ENCODE data around the gene CNTFR. TPM values are rescaled to one million over a fixed set of nuclear protein-coding genes. Genes with fewer than 3 reads are reported as not detected.

CNTFR gene
- total RNA-seq, 2 donors from 2014 or later = 0.34 TPM; not detected in 1

Other genes with a start within 250 kb of the CNTFR start
- gene MYORG, start 212.8 kb downstream of the CNTFR start, total RNA-seq = 1 to 10 TPM; 2.2 to 4.6 TPM
- gene FAM219A, start 131.2 kb downstream of the CNTFR start, total RNA-seq = 10 to 100 TPM in 1 of 2 donors, 1 to 10 TPM in 1; 9.8 to 15.0 TPM
- gene DNAI1, start 130.9 kb downstream of the CNTFR start, total RNA-seq = under 1 TPM in 1 of 2 donors, not detected in 1; 0.61 TPM
- gene ENHO, start 66.7 kb downstream of the CNTFR start, total RNA-seq = under 1 TPM in 1 of 2 donors, not detected in 1; 0.31 TPM
- 10 to 100 TPM; 19.1 to 36.2 TPM for gene RPP25L, start 22.4 kb upstream of the CNTFR start, total RNA-seq
- 100 to 1,000 TPM in 1 of 2 donors, 10 to 100 TPM in 1; 81.0 to 123 TPM for gene DCTN3, start 30.8 kb upstream of the CNTFR start, total RNA-seq
- 1 to 10 TPM in 1 of 2 donors, not detected in 1; 1.6 TPM for gene ARID3C, start 39.3 kb upstream of the CNTFR start, total RNA-seq
- 10 to 100 TPM; 41.9 to 63.6 TPM for gene SIGMAR1, start 48.1 kb upstream of the CNTFR start, total RNA-seq
- gene GALT, start 57.0 kb upstream of the CNTFR start, total RNA-seq = 100 to 1,000 TPM in 1 of 2 donors, 10 to 100 TPM in 1; 63.5 to 104 TPM
- 10 to 100 TPM; 41.8 to 44.2 TPM for gene IL11RA, start 62.5 kb upstream of the CNTFR start, total RNA-seq
- under 1 TPM in 1 of 2 donors, not detected in 1; 0.64 TPM for gene CCL27, start 72.9 kb upstream of the CNTFR start, total RNA-seq
- not detected for gene CCL19, start 101.6 kb upstream of the CNTFR start, total RNA-seq
- not detected for gene CCL21, start 120.4 kb upstream of the CNTFR start, total RNA-seq

Measured in activated naive CD4-positive, alpha-beta T cell treated with anti-CD3 and anti-CD28 coated beads, Interleukin-2, amount 50 U/mL, for 72 hours (primary cell).